Activated naive CD8-positive, alpha-beta T cell treated with anti-CD3 and anti-CD28 coated beads, Interleukin-2, amount 50 U/mL, for 24 hours (primary cell): ENCODE measurements around the gene KRT13.

Experiments used
- ATAC-seq: fragments of 150-1000 bp; cut with Tn5 transposase; one replicate; pipeline ENCODE4 v1.10.0; 2021
- DNase-seq: peaks from one replicate; pipeline ENCODE4 v3.0.0; 2021
- H3K27ac Mint-ChIP-seq: one replicate; pipeline ENCODE4 v1.8.0; 2021; ENCODE audit warnings: mild to moderate bottlenecking, mixed read lengths
- H3K27me3 Mint-ChIP-seq: one replicate; pipeline ENCODE4 v1.8.0; 2021; ENCODE audit warnings: mixed read lengths
- H3K36me3 Mint-ChIP-seq: one replicate; pipeline ENCODE4 v1.8.0; 2021; ENCODE audit warnings: low read depth, mixed read lengths
- H3K4me1 Mint-ChIP-seq: one replicate; pipeline ENCODE4 v1.8.0; 2021; ENCODE audit warnings: mixed read lengths
- H3K4me3 Mint-ChIP-seq: one replicate; pipeline ENCODE4 v1.8.0; 2021; ENCODE audit warnings: mild to moderate bottlenecking, moderate library complexity, mixed read lengths
- H3K9me3 Mint-ChIP-seq: one replicate; pipeline ENCODE4 v1.8.0; 2021; ENCODE audit warnings: mixed read lengths

KRT13 gene

DNA sequence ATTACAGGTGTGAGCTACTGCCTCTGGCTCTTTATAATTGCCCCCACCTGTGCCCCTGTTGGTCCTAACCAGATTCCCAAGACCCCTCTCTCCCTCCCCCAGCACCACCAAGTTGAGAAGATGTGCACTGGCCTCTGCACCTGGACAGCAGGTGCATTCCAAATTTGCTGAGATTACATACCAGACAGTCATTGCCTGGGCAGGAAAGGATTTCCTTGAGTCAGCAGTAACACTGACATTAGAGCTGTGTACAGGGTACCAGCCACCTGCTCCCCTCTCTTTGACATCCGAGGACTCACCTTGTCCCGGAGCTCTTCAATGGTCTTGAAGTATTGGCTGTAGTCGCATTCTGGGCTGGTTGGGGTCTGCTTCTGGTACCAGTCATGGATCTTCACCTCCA, 12.6 kb upstream of the KRT13 start:
- Mint-ChIP-seq H3K4me1 (no peaks in the 10 kb centered on the region), H3K9me3 (no peaks in the 10 kb centered on the region), H3K36me3 (no peaks in the 10 kb centered on the region), H3K4me3 (no peak overlapping the region), H3K27me3 (peaks cover 1% of the 10 kb centered on the region), H3K27ac (no peak overlapping the region)
- DNase-seq (no peak), ATAC-seq (no peak)

- DNase-seq (no peak), ATAC-seq (no peak)
- no peaks in the 10 kb centered on the region for H3K9me3 Mint-ChIP-seq
- no peak overlapping the region for H3K4me3 Mint-ChIP-seq
- H3K27ac Mint-ChIP-seq = no peak overlapping the region
- H3K4me1 Mint-ChIP-seq = no peaks in the 10 kb centered on the region
- H3K27me3 Mint-ChIP-seq = peaks cover 1% of the 10 kb centered on the region
- no peaks in the 10 kb centered on the region for H3K36me3 Mint-ChIP-seq
Observed at GRCh38 chr17:41516830-41517283, 11.4 kb upstream of the KRT13 start.

DNA sequence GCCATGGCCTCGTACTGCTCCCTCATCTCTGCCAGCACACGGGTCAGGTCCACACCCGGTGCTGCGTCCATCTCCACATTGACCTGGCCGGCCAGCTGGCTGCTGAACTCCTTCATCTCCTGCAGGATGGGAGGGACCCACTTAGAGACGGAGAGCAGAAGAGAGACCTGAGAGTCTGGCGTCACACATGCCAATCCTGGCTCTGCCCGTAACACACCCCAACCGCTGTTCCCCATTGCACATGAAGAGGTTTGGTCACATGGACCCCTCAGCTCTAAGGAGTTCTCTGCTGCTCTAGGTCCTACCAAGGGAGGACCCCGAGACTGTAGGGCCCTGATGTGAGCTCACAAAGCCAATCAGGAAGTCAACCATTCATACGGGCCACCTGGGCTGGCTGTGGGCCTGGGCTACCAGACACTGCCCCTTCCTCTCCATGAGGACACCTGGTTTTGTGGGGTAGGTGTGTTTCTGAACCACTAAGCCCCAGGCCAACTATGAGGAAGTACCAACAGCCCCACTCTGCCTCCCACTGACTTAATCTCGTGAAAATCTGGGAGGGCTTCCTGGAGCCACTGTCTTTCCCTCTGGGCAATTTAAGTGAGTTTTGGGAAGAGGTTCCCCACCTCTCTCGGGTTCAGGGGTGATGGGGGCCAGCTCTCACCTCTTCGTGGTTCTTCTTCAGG, 10.9 kb upstream of the KRT13 start:
- peaks cover 1% of the 10 kb centered on the region for H3K27me3 Mint-ChIP-seq
- no peaks in the 10 kb centered on the region for H3K9me3 Mint-ChIP-seq
- no peaks in the 10 kb centered on the region for H3K4me1 Mint-ChIP-seq
- no peak overlapping the region for H3K27ac Mint-ChIP-seq
- no peak overlapping the region for H3K4me3 Mint-ChIP-seq
- no peak for DNase-seq
- no peaks in the 10 kb centered on the region for H3K36me3 Mint-ChIP-seq
- no peak for ATAC-seq

- Mint-ChIP-seq H3K4me1 (no peaks in the 10 kb centered on the region), H3K9me3 (no peaks in the 10 kb centered on the region), H3K36me3 (no peaks in the 10 kb centered on the region), H3K4me3 (no peak overlapping the region), H3K27ac (no peak overlapping the region), H3K27me3 (peaks cover 1% of the 10 kb centered on the region)
- ATAC-seq (no peak), DNase-seq (no peak)
Observed at GRCh38 chr17:41513168-41513547, 7.7 kb upstream of the KRT13 start.

DNA sequence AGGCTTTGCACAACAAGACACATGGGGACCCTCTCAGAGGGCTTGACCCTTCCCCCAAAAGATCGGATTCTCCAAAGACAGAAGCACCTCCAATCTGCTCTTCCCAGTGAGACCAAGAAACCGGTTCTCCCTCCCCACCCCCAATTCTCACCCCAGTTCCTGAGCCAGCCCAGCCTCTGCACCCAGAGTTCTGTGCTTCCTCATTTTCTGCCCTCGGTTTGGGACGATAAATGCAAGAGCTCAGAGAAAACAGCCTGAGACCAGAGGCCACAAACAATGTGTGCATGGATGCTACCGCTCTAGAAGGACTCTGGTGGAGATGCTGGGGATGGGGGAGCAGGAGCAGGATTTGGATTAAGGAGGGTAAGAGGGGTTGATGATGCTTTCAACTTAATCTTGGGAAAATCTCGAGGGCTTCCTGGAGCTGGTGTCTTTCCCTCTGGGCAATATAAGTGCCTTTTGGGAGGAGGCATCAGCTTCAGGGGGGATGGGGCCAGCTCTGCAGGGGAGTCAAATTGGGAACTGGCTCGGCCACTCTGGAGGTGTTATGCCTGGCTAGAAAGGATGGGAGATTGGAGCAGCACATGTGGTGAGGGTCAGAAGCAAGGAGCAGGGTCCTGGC, 7.2 kb upstream of the KRT13 start:
- Mint-ChIP-seq H3K9me3 (no peaks in the 10 kb centered on the region), H3K4me1 (no peaks in the 10 kb centered on the region), H3K4me3 (no peak overlapping the region), H3K27ac (no peak overlapping the region), H3K27me3 (no peaks in the 10 kb centered on the region), H3K36me3 (no peaks in the 10 kb centered on the region)
- no peak for DNase-seq
- ATAC-seq = no peak

DNA sequence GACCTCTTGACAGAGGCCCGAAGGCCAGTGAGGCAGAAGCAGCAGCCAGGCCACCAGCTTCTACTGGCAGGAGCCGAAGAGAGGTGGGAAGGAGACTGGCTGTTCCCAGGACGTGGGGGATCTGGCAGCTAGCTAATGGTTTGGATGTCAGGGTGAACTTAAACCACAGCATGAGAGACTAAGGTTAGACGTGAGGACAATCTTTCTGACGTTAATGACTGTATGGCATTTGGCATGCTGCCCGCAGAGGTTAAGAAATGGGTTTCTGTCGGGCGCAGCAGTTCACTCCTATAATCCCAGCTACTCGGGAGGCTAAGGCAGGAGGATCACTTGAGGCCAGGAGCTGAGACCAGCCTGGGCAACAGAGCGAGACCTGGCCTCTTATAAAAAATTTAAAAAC, 6.3 kb upstream of the KRT13 start:
- no peak overlapping the region for H3K27ac Mint-ChIP-seq
- no peaks in the 10 kb centered on the region for H3K4me1 Mint-ChIP-seq
- H3K4me3 Mint-ChIP-seq = no peak overlapping the region
- no peaks in the 10 kb centered on the region for H3K9me3 Mint-ChIP-seq
- no peak for DNase-seq
- no peaks in the 10 kb centered on the region for H3K27me3 Mint-ChIP-seq
- no peaks in the 10 kb centered on the region for H3K36me3 Mint-ChIP-seq
- no peak for ATAC-seq

- Mint-ChIP-seq H3K9me3 (no peaks in the 10 kb centered on the region), H3K36me3 (no peaks in the 10 kb centered on the region), H3K27ac (no peak overlapping the region), H3K4me3 (no peak overlapping the region), H3K27me3 (no peaks in the 10 kb centered on the region), H3K4me1 (no peaks in the 10 kb centered on the region)
- ATAC-seq = no peak
- DNase-seq = no peak
Observed at GRCh38 chr17:41511116-41511515, 5.7 kb upstream of the KRT13 start.

DNA sequence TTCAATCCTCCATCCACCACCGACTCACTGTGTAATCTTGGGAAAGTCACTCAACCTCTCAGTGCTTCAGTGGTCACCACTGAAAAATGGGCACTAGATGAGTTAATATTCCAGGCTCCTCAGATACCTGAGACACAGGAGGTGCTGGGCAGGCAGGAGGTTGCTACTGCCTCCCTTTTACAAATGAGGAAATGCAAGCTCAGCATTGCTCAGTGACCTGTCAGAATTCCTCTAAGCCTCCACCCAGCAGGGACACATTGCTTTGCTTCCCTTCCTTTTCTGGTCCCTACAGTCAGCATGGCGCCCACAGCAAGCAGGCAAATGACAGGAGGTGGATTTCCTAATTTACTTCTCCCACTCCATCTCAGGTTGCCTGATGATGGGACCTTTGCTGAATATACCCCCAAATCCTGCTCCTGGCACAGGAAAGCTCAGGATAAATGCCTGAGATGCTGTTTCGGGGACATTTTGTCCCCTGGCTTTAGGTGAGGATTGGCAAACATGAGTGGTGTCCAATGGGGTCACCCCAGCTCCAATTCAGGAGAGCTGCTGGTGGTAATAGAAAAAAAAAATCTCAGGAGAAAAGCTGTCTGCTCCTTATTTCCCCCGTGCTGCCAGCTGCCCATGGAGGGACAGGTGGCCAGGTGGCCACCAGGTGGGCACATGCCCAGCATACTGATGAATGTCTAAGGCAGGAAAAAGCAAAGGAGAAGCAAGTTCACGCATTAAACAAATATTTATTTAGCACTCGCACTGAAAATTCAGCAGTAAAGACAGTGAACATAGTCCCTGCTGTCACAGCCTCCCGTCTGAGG, 5.0 kb upstream of the KRT13 start:
- H3K4me1 Mint-ChIP-seq = no peaks in the 10 kb centered on the region

GRCh38 chr17:41507315-41507880, 2.0 kb upstream of the KRT13 start:
- Mint-ChIP-seq H3K4me3 (no peak overlapping the region), H3K4me1 (no peaks in the 10 kb centered on the region), H3K27me3 (no peaks in the 10 kb centered on the region), H3K9me3 (no peaks in the 10 kb centered on the region), H3K36me3 (no peaks in the 10 kb centered on the region), H3K27ac (no peak overlapping the region)
- ATAC-seq = no peak
- DNase-seq = no peak

More for the DNA sequence above, 5.0 kb upstream of the KRT13 start:
- ATAC-seq = no peak
- no peak overlapping the region for H3K4me3 Mint-ChIP-seq
- no peak overlapping the region for H3K27ac Mint-ChIP-seq
- H3K9me3 Mint-ChIP-seq = no peaks in the 10 kb centered on the region
- no peaks in the 10 kb centered on the region for H3K36me3 Mint-ChIP-seq
- DNase-seq = no peak
- H3K27me3 Mint-ChIP-seq = no peaks in the 10 kb centered on the region

DNA sequence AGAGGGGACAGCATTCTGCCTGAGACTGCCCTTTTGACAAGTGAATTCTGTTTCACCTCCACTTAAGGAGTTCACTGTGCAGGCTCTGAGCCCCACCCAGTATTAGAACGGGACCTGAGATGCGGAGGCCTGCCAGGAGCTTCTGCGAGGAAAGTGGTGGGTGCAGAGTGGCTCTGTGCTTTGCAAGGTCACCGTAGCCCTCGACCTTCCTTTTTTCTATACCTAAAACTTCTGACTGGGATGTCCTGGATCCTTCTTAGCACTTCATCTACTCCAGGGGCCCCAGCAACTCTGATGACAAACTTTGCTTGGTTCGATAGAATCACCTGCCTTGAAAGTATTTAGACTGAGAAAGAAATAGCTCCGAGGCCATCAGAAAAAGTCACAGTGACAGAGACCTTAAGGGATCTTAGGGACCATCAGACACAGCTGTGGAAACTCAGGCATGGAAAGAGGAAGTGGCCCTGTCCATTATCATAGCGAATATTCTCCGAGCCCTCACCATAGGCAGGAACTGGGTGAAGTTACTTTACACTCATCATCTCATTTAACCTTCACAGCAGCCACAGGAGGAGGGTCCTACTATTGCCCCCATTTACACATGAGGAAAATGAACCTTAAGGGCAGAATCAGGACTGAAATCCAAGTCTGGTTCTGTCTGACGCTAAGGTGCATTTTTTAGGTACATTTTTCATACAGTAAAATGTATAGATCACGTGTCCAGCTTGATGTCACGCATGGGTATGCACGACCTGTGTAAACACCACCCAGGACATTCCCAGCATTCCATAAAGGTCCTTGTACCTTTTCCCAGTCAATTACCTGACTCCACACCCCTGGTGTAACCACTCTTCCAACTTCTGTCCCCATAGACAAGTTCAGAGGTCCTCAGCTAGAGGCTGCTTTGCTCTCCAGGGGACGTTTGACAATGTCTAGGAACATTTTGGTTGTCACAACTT, 676 bp upstream of the KRT13 start:
- Mint-ChIP-seq H3K27me3 (no peaks in the 10 kb centered on the region), H3K9me3 (no peaks in the 10 kb centered on the region)
- no peak for DNase-seq

GRCh38 chr17:41504246-41504977, 1.0 kb downstream of the KRT13 start:
- H3K36me3 Mint-ChIP-seq = no peaks in the 10 kb centered on the region
- H3K27me3 Mint-ChIP-seq = peaks cover 1% of the 10 kb centered on the region
- no peaks in the 10 kb centered on the region for H3K9me3 Mint-ChIP-seq
- no peak overlapping the region for H3K4me3 Mint-ChIP-seq
- H3K4me1 Mint-ChIP-seq = peaks cover 2% of the 10 kb centered on the region
- DNase-seq (no peak), ATAC-seq (no peak)
- H3K27ac Mint-ChIP-seq = no peak overlapping the region

More for the DNA sequence above, 676 bp upstream of the KRT13 start:
- no peak overlapping the region for H3K4me3 Mint-ChIP-seq
- no peak overlapping the region for H3K27ac Mint-ChIP-seq
- no peak for ATAC-seq
- H3K36me3 Mint-ChIP-seq = no peaks in the 10 kb centered on the region
- H3K4me1 Mint-ChIP-seq = no peaks in the 10 kb centered on the region

DNA sequence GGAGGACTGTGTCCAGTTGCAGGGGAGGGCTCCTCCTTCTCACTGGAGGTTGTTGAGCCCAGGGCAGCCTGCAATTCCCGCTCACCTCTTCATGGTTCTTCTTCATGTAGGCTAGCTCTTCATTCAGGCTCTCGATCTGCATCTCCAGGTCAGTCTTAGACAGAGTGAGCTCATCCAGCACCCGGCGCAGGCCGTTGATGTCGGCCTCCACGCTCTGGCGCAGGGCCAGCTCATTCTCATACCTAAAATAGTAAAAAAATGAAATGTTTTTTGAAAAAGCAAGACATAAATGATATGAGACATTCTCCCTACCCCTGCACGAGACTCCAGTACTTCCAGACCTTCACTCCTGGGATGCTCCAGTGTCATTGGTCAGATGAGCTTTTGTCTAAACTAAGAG, 2.2 kb downstream of the KRT13 start:
- no peak for DNase-seq
- no peak overlapping the region for H3K4me3 Mint-ChIP-seq
- H3K27me3 Mint-ChIP-seq = peaks cover 2% of the 10 kb centered on the region
- no peaks in the 10 kb centered on the region for H3K9me3 Mint-ChIP-seq
- H3K27ac Mint-ChIP-seq = no peak overlapping the region
- peaks cover 2% of the 10 kb centered on the region for H3K4me1 Mint-ChIP-seq
- H3K36me3 Mint-ChIP-seq = no peaks in the 10 kb centered on the region
- no peak for ATAC-seq

GRCh38 chr17:41500131-41500911, 5.1 kb downstream of the KRT13 start:
- ATAC-seq (no peak), DNase-seq (no peak)
- Mint-ChIP-seq H3K36me3 (no peaks in the 10 kb centered on the region), H3K4me3 (no peak overlapping the region), H3K27me3 (peaks cover 2% of the 10 kb centered on the region), H3K4me1 (peaks cover 10% of the 10 kb centered on the region), H3K27ac (no peak overlapping the region), H3K9me3 (no peaks in the 10 kb centered on the region)
